IMR-90 (cell line): ENCODE measurements around the gene BBS12.

ENCODE experiments used
- MAZ ChIP-seq: IDR thresholded peaks from 2 replicates; pipeline ENCODE4 v1.6.1; 2012; ENCODE audit warnings: low read depth, mild to moderate bottlenecking, low read length, improper control_type of control experiment, moderate library complexity, borderline replicate concordance
- POLR2A ChIP-seq: IDR thresholded peaks from 2 replicates; pipeline ENCODE4 v1.6.1; 2012; ENCODE audit warnings: mild to moderate bottlenecking, low read depth, low read length
- RAD21 ChIP-seq: IDR thresholded peaks from 2 replicates; pipeline ENCODE4 v1.6.1; 2012; ENCODE audit warnings: low read length, improper control_type of control experiment
- TF ChIP-seq, protein P1 (sequence below): fragments of 150-350 bp; IDR thresholded peaks from 2 replicates; pipeline ENCODE4 v1.6.1; 2017; ENCODE audit warnings: mild to moderate bottlenecking, antibody characterized with exemption, low read length, low read depth
- TF ChIP-seq, protein P2 (sequence below): conservative IDR thresholded peaks from 2 replicates; pipeline ENCODE4 v1.5.1; 2012; ENCODE audit warnings: mild to moderate bottlenecking, low read depth, low read length, improper control_type of control experiment

DNA sequence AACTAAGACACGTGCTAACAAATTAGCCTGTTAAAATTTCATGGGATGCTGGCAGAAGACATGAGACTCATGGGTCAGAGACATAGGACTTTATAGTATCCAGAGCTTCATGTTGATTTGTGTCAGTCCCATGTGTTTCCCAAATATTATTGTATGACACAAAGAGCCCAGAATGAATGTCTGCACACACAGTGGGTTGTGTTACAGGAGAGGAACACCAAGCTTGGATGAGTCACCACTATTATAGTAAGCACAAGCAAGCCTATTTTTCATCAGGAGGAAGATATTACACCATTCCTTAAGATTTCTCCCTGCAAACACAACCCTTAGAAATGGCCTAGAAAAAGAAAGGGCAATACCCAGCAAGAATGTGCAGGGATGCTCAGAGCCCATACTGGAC is 15.4 kb downstream of the BBS12 start:
- TF ChIP-seq, protein P1, sequence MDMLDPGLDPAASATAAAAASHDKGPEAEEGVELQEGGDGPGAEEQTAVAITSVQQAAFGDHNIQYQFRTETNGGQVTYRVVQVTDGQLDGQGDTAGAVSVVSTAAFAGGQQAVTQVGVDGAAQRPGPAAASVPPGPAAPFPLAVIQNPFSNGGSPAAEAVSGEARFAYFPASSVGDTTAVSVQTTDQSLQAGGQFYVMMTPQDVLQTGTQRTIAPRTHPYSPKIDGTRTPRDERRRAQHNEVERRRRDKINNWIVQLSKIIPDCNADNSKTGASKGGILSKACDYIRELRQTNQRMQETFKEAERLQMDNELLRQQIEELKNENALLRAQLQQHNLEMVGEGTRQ: no peak
- TF ChIP-seq, protein P2, sequence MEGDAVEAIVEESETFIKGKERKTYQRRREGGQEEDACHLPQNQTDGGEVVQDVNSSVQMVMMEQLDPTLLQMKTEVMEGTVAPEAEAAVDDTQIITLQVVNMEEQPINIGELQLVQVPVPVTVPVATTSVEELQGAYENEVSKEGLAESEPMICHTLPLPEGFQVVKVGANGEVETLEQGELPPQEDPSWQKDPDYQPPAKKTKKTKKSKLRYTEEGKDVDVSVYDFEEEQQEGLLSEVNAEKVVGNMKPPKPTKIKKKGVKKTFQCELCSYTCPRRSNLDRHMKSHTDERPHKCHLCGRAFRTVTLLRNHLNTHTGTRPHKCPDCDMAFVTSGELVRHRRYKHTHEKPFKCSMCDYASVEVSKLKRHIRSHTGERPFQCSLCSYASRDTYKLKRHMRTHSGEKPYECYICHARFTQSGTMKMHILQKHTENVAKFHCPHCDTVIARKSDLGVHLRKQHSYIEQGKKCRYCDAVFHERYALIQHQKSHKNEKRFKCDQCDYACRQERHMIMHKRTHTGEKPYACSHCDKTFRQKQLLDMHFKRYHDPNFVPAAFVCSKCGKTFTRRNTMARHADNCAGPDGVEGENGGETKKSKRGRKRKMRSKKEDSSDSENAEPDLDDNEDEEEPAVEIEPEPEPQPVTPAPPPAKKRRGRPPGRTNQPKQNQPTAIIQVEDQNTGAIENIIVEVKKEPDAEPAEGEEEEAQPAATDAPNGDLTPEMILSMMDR: no peak
- TF ChIP-seq POLR2A (no peak), RAD21 (no peak), MAZ (no peak)
